PC-3 (cell line): ENCODE results near the gene INTS4. TPM values are rescaled to one million over a fixed set of nuclear protein-coding genes. Genes with fewer than 3 reads are reported as not detected.

ENCODE experiments used
- ATAC-seq: fragments of 200-7000 bp; cut with Tn5 transposase; 2 replicates; pipeline ENCODE4 v1.9.1; 2020; ENCODE audit warnings: mild to moderate bottlenecking, moderate library complexity
- BruUV-seq: library from RNA; stranded (reverse); fragments of 400-500 nt; replicated peaks from 2 replicates; lab custom pipeline; 2021; lab: Mats Ljungman, UMichigan
- CTCF ChIA-PET: fragments of 300-600 bp; sonication (Branson Sonifier 250); formaldehyde crosslinking; loops from one replicate; lab custom pipeline; 2022; ENCODE audit warnings: antibody characterized with exemption; lab: Charles Lee
- POLR2A ChIA-PET: fragments of 300-600 bp; sonication (Branson Sonifier 250); formaldehyde crosslinking; loops from one replicate; lab custom pipeline; 2022; ENCODE audit warnings: antibody characterized with exemption; ENCODE audit not compliant: unreplicated experiment; lab: Charles Lee
- DNase-seq: peaks from one replicate; pipeline ENCODE4 v3.0.0-alpha.2; 2015
- H2AFZ ChIP-seq: fragments of 300-600 bp; sonication (generic); 2 replicates; pipeline ENCODE4 v1.6.0; 2016; ENCODE audit warnings: antibody characterized with exemption, low read length
- H3F3A ChIP-seq: fragments of 300-600 bp; sonication (generic); one replicate; pipeline ENCODE4 v1.6.0; 2017; ENCODE audit warnings: antibody characterized with exemption, low read length, control low read depth, mild to moderate bottlenecking; ENCODE audit not compliant: unreplicated experiment
- H3K27ac ChIP-seq: fragments of 300-600 bp; sonication (generic); 2 replicates; pipeline ENCODE4 v1.5.1; 2016; ENCODE audit warnings: mild to moderate bottlenecking, low read length
- H3K27me3 ChIP-seq: fragments of 300-600 bp; sonication (generic); 2 replicates; pipeline ENCODE4 v1.6.1; 2016; ENCODE audit warnings: low read length, mixed read lengths
- H3K36me3 ChIP-seq: fragments of 300-600 bp; sonication (generic); 2 replicates; pipeline ENCODE4 v1.6.1; 2016; ENCODE audit warnings: low read depth, mixed run types, low read length, mixed read lengths
- H3K4me1 ChIP-seq: fragments of 300-600 bp; sonication (generic); 2 replicates; pipeline ENCODE4 v1.5.1; 2016; ENCODE audit warnings: low read length; ENCODE audit not compliant: insufficient read depth
- H3K4me2 ChIP-seq: fragments of 300-600 bp; sonication (generic); 2 replicates; pipeline ENCODE4 v1.6.0; 2016; ENCODE audit warnings: low read length
- H3K4me3 ChIP-seq: fragments of 300-600 bp; sonication (generic); 2 replicates; pipeline ENCODE4 v1.5.1; 2016; ENCODE audit warnings: mild to moderate bottlenecking, low read length, mixed read lengths
- H3K79me2 ChIP-seq: fragments of 300-600 bp; sonication (generic); 2 replicates; pipeline ENCODE4 v1.6.1; 2017; ENCODE audit warnings: low read length, mixed read lengths
- H3K9ac ChIP-seq: fragments of 300-600 bp; sonication (generic); 2 replicates; pipeline ENCODE4 v1.6.0; 2016; ENCODE audit warnings: mild to moderate bottlenecking, low read length
- H3K9me2 ChIP-seq: fragments of 300-600 bp; sonication (generic); replicated peaks from 2 replicates; pipeline ENCODE4 v1.6.1; 2016; ENCODE audit warnings: mixed run types, low read length, mixed read lengths
- H3K9me3 ChIP-seq: fragments of 300-600 bp; sonication (generic); 2 replicates; pipeline ENCODE4 v1.6.1; 2016; ENCODE audit warnings: low read length, mixed read lengths
- H4K20me1 ChIP-seq: fragments of 300-600 bp; sonication (generic); 2 replicates; pipeline ENCODE4 v1.6.1; 2016; ENCODE audit warnings: low read length, mixed read lengths
- EZH2 ChIP-seq: fragments of 300-600 bp; sonication (generic); IDR thresholded peaks from one replicate; pipeline ENCODE4 v1.6.1; 2017; ENCODE audit warnings: antibody characterized with exemption, mild to moderate bottlenecking, low read length; ENCODE audit not compliant: unreplicated experiment
- EZH2phosphoT487 ChIP-seq: fragments of 300-600 bp; sonication (generic); IDR thresholded peaks from 2 replicates; pipeline ENCODE4 v1.6.1; 2018; ENCODE audit warnings: mild to moderate bottlenecking, antibody characterized with exemption, low read length, borderline replicate concordance
- intact Hi-C: fragments of 100-400 bp; cut with micrococcal nuclease; formaldehyde crosslinking; loops from 2 replicates; pipeline ENCODE4 v1.9.0; 2023
- total RNA-seq: library from RNA; depleted of rRNA; stranded (reverse); fragments of >200 nt; gene quantifications from 2 replicates; pipeline ENCODE4 v1.2.3, GENCODE V29; 2014
- TF ChIP-seq, protein P1 (sequence below): fragments of 300-600 bp; sonication (generic); conservative IDR thresholded peaks from 2 replicates; pipeline ENCODE4 v1.5.1; 2017; ENCODE audit warnings: antibody characterized with exemption, low read depth, mild to moderate bottlenecking, low read length

The INTS4 gene
- total RNA-seq, 1 experiment from 2014 or later, result 50.8 TPM

DNA sequence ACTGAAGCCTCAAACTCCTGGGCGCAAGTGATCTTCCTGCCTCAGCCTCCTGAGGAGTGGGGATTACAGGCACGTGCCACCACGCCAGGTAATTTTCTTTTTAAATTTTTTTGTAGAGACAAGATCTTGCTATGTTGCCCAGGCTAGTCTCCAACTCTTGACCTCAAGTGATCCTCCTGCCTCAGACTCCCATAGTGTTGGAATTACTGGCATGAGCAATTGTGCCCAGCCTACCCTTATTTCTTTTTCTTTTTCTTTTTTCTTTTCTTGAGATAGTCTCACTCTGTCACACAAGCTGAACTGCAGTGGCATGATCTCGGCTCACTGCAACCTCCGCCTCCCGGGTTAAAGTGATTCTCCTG lies 109.7 kb downstream of the INTS4 start:
- POLR2A ChIA-PET, result no interaction called here
- H3K9me3 ChIP-seq, result no peaks in the 10 kb centered on the region
- H3K27me3 ChIP-seq, result no peaks in the 10 kb centered on the region
- no peaks in the 10 kb centered on the region for H3F3A ChIP-seq
- H3K79me2 ChIP-seq, result no peaks in the 10 kb centered on the region
- no peaks in the 10 kb centered on the region for H3K4me1 ChIP-seq
- CTCF ChIA-PET, result no interaction called here
- intact Hi-C loops, result no loop called here
- no peaks in the 10 kb centered on the region for H4K20me1 ChIP-seq
- no peak overlapping the region for H3K4me3 ChIP-seq
- no peaks in the 10 kb centered on the region for H3K9me2 ChIP-seq
- BruUV-seq, result no TSS peak
- no peak for DNase-seq
- no peak for TF ChIP-seq EZH2
- no peak for TF ChIP-seq EZH2phosphoT487
- TF ChIP-seq, protein P1, sequence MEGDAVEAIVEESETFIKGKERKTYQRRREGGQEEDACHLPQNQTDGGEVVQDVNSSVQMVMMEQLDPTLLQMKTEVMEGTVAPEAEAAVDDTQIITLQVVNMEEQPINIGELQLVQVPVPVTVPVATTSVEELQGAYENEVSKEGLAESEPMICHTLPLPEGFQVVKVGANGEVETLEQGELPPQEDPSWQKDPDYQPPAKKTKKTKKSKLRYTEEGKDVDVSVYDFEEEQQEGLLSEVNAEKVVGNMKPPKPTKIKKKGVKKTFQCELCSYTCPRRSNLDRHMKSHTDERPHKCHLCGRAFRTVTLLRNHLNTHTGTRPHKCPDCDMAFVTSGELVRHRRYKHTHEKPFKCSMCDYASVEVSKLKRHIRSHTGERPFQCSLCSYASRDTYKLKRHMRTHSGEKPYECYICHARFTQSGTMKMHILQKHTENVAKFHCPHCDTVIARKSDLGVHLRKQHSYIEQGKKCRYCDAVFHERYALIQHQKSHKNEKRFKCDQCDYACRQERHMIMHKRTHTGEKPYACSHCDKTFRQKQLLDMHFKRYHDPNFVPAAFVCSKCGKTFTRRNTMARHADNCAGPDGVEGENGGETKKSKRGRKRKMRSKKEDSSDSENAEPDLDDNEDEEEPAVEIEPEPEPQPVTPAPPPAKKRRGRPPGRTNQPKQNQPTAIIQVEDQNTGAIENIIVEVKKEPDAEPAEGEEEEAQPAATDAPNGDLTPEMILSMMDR, result no peak
- peaks cover 25% of the 10 kb centered on the region; the same call in 1 of the 2 replicates for H3K36me3 ChIP-seq
- no peak overlapping the region for H3K9ac ChIP-seq
- no peak for ATAC-seq
- H3K4me2 ChIP-seq, result no peak overlapping the region
- H2AFZ ChIP-seq, result no peak overlapping the region
- H3K27ac ChIP-seq, result no peak overlapping the region

DNA sequence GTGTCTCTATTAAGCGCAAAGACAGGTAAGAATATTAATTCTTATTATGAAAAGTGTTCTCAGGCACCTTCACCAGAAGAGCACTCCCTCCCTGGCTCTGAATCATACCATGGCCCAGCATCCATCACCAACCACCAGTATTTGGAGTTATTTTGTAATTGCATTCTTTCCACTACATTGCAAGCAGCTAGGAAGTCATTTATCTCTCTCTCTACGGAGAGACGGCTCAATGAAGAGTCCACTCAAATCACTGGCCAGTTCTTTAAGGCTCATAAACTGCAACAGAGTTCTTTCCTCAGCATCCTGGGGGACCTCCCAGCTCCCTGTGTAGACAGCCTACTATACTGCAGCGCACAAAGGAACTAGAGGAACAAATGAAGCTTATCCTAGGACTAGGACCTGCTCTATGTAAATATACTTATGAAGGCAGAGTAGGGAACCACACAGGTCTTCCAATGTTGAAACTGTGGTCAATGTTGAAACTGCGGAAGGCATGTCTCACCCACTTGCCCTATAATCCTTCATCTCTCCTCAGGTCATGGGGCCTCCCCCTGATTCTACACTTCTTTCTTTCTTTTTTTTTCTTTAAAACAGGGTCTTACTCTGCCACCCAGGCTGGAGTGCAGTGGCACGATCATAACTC lies 110.2 kb downstream of the INTS4 start:
- no TSS peak for BruUV-seq
- Histone ChIP-seq H3K9me3 (no peaks in the 10 kb centered on the region), H3K4me3 (no peak overlapping the region), H2AFZ (no peak overlapping the region), H4K20me1 (no peaks in the 10 kb centered on the region), H3F3A (no peaks in the 10 kb centered on the region), H3K4me2 (no peak overlapping the region), H3K27ac (no peak overlapping the region), H3K9me2 (no peaks in the 10 kb centered on the region), H3K4me1 (no peaks in the 10 kb centered on the region), H3K79me2 (no peaks in the 10 kb centered on the region), H3K27me3 (no peaks in the 10 kb centered on the region), H3K36me3 (peaks cover 25% of the 10 kb centered on the region; the same call in 1 of the 2 replicates), H3K9ac (no peak overlapping the region)
- ChIA-PET CTCF (no interaction called here), POLR2A (no interaction called here)
- intact Hi-C loops, result no loop called here
- TF ChIP-seq, protein P1, result no peak
- TF ChIP-seq EZH2 (no peak), EZH2phosphoT487 (no peak)
- DNase-seq (no peak), ATAC-seq (no peak)

DNA sequence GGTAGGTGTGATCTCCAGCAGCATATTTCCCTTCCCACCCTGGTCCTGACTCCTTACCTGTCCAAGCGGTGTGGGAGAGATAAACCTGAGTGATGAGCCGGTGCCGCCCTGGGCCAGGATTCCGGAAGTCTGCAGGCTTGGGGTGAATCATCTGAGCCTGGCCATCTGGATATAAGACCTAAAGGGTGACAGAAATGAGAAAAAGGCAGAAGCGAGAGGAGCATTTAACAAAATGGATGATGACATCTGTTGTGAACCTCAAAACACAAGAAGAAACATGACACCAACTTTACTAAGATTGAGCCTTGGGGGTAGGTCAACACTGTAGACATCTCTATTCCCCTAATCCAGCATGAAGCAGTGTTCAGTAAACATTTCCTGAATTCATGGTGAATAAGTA lies 110.7 kb downstream of the INTS4 start:
- Histone ChIP-seq H3K27me3 (no peaks in the 10 kb centered on the region), H3K4me3 (no peak overlapping the region)

More for the DNA sequence above, 110.7 kb downstream of the INTS4 start:
- no peaks in the 10 kb centered on the region for H3K9me2 ChIP-seq
- peaks cover 31% of the 10 kb centered on the region; the same call in 1 of the 2 replicates for H3K36me3 ChIP-seq
- H4K20me1 ChIP-seq, result no peaks in the 10 kb centered on the region
- H3K4me2 ChIP-seq, result no peak overlapping the region
- H3K27ac ChIP-seq, result no peak overlapping the region
- TF ChIP-seq, protein P1, result no peak
- TF ChIP-seq EZH2phosphoT487 (no peak), EZH2 (no peak)
- H3K4me1 ChIP-seq, result no peaks in the 10 kb centered on the region
- ChIA-PET POLR2A (no interaction called here), CTCF (no interaction called here)
- intact Hi-C loops, result no loop called here
- no TSS peak for BruUV-seq
- DNase-seq, result no peak
- no peaks in the 10 kb centered on the region for H3F3A ChIP-seq
- H2AFZ ChIP-seq, result no peak overlapping the region
- H3K79me2 ChIP-seq, result no peaks in the 10 kb centered on the region
- H3K9ac ChIP-seq, result no peak overlapping the region
- no peak for ATAC-seq
- no peaks in the 10 kb centered on the region for H3K9me3 ChIP-seq
